Skeletal muscle tissue (tissue), 5 donors: ENCODE measurements around the gene ALKBH2. TPM values are rescaled to one million over a fixed set of nuclear protein-coding genes. Genes with fewer than 3 reads are reported as not detected.

Experiments
- H3K27ac ChIP-seq: one replicate; pipeline ENCODE4 v1.7.0; 2013; ENCODE audit warnings: mild to moderate bottlenecking, low read depth, low read length, inconsistent platforms
- H3K27me3 ChIP-seq, 3 donors: one replicate each; pipeline ENCODE4 v1.7.0; 2013; ENCODE audit warnings: low read length in 3 of 3; ENCODE audit not compliant: control insufficient read depth in 3 of 3, insufficient read depth in 3 of 3
- H3K36me3 ChIP-seq, 3 donors: one replicate each; pipeline ENCODE4 v1.7.0; 2013; ENCODE audit warnings: low read length in 3 of 3; ENCODE audit not compliant: control insufficient read depth in 3 of 3, insufficient read depth in 3 of 3
- H3K4me1 ChIP-seq, 3 donors: one replicate each; pipeline ENCODE4 v1.7.0; 2013; ENCODE audit warnings: low read length in 3 of 3, mild to moderate bottlenecking in 3 of 3; ENCODE audit not compliant: control insufficient read depth in 3 of 3, insufficient read depth in 3 of 3
- H3K4me3 ChIP-seq, 3 donors: one replicate each; pipeline ENCODE4 v1.7.0; 2013; ENCODE audit warnings: low read length in 3 of 3
- H3K9ac ChIP-seq, 3 donors: one replicate each; pipeline ENCODE4 v1.7.0; 2013; ENCODE audit warnings: low read length in 3 of 3, mild to moderate bottlenecking in 3 of 3, moderate library complexity in 2 of 3, low read depth in 1 of 3
- H3K9me3 ChIP-seq, 3 donors: one replicate each; pipeline ENCODE4 v1.7.0; 2013; ENCODE audit warnings: low read length in 3 of 3; ENCODE audit not compliant: control insufficient read depth in 3 of 3
- small RNA-seq: library from RNA; depleted of rRNA; stranded (forward); fragments of <200 nt; gene quantifications from one replicate; pipeline ENCODE3, GENCODE V24; 2014
- total RNA-seq: library from RNA; depleted of rRNA; stranded (reverse); fragments of >200 nt; gene quantifications from one replicate; pipeline ENCODE4 v1.2.3, GENCODE V29; 2014
- donor health status: Osteomylitis.

Gene ALKBH2
- total RNA-seq, 1 donor from 2014 or later = 20.4 TPM

DNA sequence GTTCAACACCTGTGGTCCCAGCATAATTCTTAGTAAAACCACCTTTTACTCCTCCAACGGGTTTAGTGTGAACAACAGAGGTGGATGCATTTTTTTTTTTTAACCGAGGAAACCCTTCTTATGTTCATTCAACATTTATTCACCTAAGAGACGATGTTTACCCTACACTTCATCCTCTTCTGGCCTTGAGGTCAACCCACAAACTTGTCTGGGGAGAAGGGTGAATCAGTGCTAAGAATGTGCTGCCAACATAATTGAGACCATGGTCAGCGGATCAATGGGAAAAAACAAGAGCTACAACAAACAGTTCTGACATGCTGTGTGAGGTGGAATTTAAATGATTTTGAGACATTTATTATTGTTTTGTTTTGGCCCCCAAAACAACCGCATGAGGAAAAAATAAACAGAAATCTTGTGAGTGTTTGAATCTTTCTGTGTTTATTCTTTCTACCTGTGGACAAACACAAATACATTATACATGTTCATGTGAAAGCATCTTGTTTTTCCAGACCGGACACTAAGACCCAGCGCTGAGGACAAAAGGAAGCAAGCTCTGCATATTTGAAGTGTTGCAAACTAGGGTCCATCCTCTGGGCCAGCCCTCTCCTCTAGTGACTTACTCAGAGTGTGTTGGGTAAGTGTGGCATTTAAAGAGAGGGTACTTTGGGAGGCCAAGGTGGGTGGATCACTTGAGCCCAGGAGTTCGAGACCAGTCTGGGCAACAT is 46.0 kb downstream of the ALKBH2 start:
- H3K27ac ChIP-seq = no peak overlapping the region
- no peak overlapping the region for H3K4me3 ChIP-seq
- peaks cover 0 to 2% (median 0%) of the 10 kb centered on the region in 3 donors for H3K27me3 ChIP-seq
- H3K36me3 ChIP-seq = no peaks in the 10 kb centered on the region
- no peaks in the 10 kb centered on the region for H3K9me3 ChIP-seq
- no peak overlapping the region for H3K9ac ChIP-seq
- H3K4me1 ChIP-seq = peaks cover 0 to 6% (median 4%) of the 10 kb centered on the region in 3 donors

DNA sequence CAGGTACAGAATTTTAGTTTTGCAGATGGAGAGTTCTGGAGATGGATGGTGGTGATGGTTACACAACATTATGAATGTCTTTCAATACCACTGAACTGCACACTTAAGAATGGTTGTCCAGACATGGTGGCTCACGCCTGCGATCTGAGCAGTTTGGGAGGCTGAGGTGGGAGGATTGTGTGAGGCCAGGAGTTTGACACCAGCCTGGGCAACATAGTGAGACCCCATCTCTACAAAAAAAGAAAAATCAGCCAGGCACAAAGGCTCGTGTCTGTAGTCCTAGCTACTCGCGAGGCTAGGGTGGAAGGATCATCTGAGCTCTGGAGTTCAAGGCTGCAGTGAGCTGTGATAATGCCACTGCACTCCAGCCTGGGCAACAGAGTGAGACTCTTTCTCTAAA is 49.0 kb downstream of the ALKBH2 start:
- Histone ChIP-seq H3K27ac (no peak overlapping the region), H3K9ac (no peak overlapping the region), H3K4me3 (no peak overlapping the region), H3K36me3 (no peaks in the 10 kb centered on the region), H3K4me1 (no peaks in the 10 kb centered on the region), H3K9me3 (peaks cover 0 to 5% (median 0%) of the 10 kb centered on the region in 3 donors), H3K27me3 (peaks cover 0 to 3% (median 0%) of the 10 kb centered on the region in 3 donors)

Small RNA genes lying within 50 kb of the gene (small RNA-seq; reads per million reads assigned to genes)
- not detected for gene RNA5SP372

Other genes starting within 250 kb of the ALKBH2 start
- 11.0 TPM for gene SSH1, start 235.9 kb downstream of the ALKBH2 start, total RNA-seq
- gene DAO, start 213.4 kb downstream of the ALKBH2 start, total RNA-seq = not detected
- gene SVOP, start 72.4 kb downstream of the ALKBH2 start, total RNA-seq = under 0.01 TPM
- gene USP30, start 40.9 kb downstream of the ALKBH2 start, total RNA-seq = 12.0 TPM
- gene UNG, start 4.1 kb upstream of the ALKBH2 start, total RNA-seq = 25.6 TPM
- gene ACACB, start 23.1 kb upstream of the ALKBH2 start, total RNA-seq = 27.7 TPM
- not detected for gene FOXN4, start 215.8 kb upstream of the ALKBH2 start, total RNA-seq